Stimulated activated CD4-positive, alpha-beta T cell treated with anti-CD3 and anti-CD28 coated beads, Interleukin-12 subunit alpha, Interleukin-12 subunit beta, amount 100 ng/mL, for 24 hours (primary cell): ENCODE measurements around the gene COL18A1.
"Not testable (repeated sequence)": the region's sequence is repeated elsewhere in the genome, so short reads cannot be mapped to it uniquely, and the experiment has no call there.

Experiments used
- DNase-seq, 2 experiments: peaks; one replicate each; pipeline ENCODE4 v3.0.0-alpha.2; 2020; ENCODE audit warnings: low read depth in 2 of 2

Gene COL18A1

GRCh38 chr21:45559216-45560105 is 154.5 kb downstream of the COL18A1 start:
- DNase-seq = no peak

DNA sequence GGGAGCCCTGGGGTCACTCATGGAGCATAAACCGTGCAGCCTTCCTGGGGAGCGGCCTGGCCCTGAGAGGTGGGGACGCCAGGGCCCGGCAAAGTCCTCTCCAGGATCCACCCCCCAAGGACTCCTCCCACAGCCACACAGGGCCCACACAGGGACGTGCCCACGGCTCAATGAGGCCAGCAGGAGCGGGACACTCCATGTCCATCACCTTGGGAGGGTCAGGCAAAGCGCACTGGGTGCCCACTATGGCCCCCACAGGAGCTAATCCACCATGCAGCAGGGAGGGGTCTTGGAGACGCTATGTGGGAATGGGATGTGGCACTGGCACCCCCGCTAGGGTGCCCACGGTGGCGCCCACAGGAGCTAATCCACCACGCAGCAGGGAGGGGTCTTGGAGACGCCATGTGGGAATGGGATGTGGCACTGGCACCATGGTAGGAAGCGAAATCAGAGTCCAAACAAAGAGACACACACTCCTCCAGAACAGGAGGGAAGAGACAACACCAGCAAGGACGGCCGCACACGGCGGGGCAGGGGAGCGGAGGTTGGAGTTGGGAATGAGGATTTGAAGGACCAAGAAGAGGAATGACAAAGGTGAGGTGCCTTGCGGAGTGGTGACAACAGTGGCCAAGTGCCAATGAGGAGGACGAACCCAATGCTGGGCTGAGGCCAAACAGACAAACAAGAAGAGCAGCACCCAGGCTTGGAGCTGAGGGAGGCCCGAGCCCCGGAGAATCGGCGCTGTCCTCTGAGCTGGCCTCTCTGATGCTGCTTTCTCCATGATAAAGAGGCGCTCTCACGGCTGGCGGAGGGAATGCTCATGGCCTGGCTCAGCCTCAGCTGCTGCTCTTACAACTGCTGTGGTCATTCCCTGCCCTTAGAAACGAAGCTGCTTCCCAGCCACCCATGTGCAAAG is 155.4 kb downstream of the COL18A1 start:
- DNase-seq = no peak

DNA sequence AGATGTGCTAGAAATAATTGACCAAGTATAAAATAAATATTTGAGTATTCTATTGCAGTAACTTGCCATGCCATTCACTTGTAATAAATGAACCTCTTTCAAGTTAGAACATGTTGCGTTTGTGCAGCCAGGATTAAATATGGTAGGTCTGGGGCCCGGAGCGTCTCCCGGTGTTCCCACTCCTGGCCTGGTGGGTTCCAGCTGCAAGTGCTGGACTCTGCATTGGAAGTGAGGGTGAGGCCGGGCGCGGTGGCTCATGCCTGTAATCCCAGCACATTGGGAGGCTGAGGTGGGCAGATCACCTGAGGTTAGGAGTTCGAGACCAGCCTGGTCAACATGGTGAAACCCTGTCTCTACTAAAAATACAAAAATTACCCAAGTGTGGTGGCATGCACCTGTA is 156.3 kb downstream of the COL18A1 start:
- DNase-seq = not testable (repeated sequence)

GRCh38 chr21:45562402-45562801 is 157.4 kb downstream of the COL18A1 start:
- no peak for DNase-seq

GRCh38 chr21:45562965-45563364 is 158.0 kb downstream of the COL18A1 start:
- no peak for DNase-seq
